ENCODE results near the gene GTF2F1.

GRCh38 chr19:6333439-6333838, 59.5 kb downstream of the GTF2F1 start, which contains the start of gene ACER1:
- TF ChIP-seq SP1 (IDR thresholded peaks at IDR 0.05) (no peak), FOXA1 (IDR thresholded peaks at IDR 0.05) (no peak), FOXM1 (IDR thresholded peaks at IDR 0.05; ENCODE audit: borderline replicate concordance) (no peak), FOXK2 (IDR thresholded peaks at IDR 0.05) (no peak), NFRKB (IDR thresholded peaks at IDR 0.05) (no peak), BHLHE40 (IDR thresholded peaks at IDR 0.05; ENCODE audit: borderline replicate concordance) (no peak), HDGF (IDR thresholded peaks at IDR 0.05; ENCODE audit: borderline replicate concordance) (no peak)
- TF ChIP-seq, protein P1, sequence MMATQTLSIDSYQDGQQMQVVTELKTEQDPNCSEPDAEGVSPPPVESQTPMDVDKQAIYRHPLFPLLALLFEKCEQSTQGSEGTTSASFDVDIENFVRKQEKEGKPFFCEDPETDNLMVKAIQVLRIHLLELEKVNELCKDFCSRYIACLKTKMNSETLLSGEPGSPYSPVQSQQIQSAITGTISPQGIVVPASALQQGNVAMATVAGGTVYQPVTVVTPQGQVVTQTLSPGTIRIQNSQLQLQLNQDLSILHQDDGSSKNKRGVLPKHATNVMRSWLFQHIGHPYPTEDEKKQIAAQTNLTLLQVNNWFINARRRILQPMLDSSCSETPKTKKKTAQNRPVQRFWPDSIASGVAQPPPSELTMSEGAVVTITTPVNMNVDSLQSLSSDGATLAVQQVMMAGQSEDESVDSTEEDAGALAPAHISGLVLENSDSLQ (IDR thresholded peaks at IDR 0.05): no peak

Measured in HEK293T (cell line).